Skin epidermis (tissue), 12 donors: ENCODE results near the gene INPP5J.
"Not testable (repeated sequence)": the region's sequence is repeated elsewhere in the genome, so short reads cannot be mapped to it uniquely, and the experiment has no call there.

Experiments
- H3K27ac ChIP-seq, 21 experiments: fragments of 200-600 bp; sonication (generic) in 11 of 21; one replicate each; pipeline ENCODE4 v1.5.0; 2020; ENCODE audit warnings: mild to moderate bottlenecking in 3 of 21, inconsistent platforms in 2 of 21, moderate library complexity in 2 of 21
- H3K4me3 ChIP-seq, 7 experiments: fragments of 200-600 bp; sonication (generic) in 2 of 7; one replicate each; pipeline ENCODE4 v1.5.0; 2020; ENCODE audit warnings: inconsistent platforms in 2 of 7, mild to moderate bottlenecking in 2 of 7, moderate library complexity in 1 of 7

INPP5J gene

GRCh38 chr22:31139866-31140716 is 17.3 kb downstream of the INPP5J start, which contains the start of gene PLA2G3:
Gene PLA2G3, minus strand, starts transcription at chr22:31140508. Its CDS starts 154 bp downstream, at chr22:31140354.
- H3K4me3 ChIP-seq, result peak within 1 kb of the TSS in 5 of 7 experiments; percentile 4 to 25 (median 13)
- H3K27ac ChIP-seq, result peak within 1 kb of the TSS in 13 of 21 experiments; percentile 2 to 78 (median 26)

- no peak overlapping the region for H3K4me3 ChIP-seq
These were observed 18.0 kb downstream of the INPP5J start for GRCh38 chr22:31140746-31141145.

GRCh38 chr22:31141551-31141950 is 18.8 kb downstream of the INPP5J start:
- H3K4me3 ChIP-seq, result no peak overlapping the region
- peak overlapping the region in 11 of 21 experiments; percentile 2 to 80 (median 50) for H3K27ac ChIP-seq

More at GRCh38 chr22:31140746-31141145, 18.0 kb downstream of the INPP5J start:
- H3K27ac ChIP-seq, result peak overlapping the region in 13 of 21 experiments; percentile 2 to 78 (median 26)

GRCh38 chr22:31142285-31142684 is 19.5 kb downstream of the INPP5J start:
- Histone ChIP-seq H3K4me3 (no peak overlapping the region), H3K27ac (peak overlapping the region in 16 of 21 experiments; percentile 12 to 80 (median 50))

- no peak overlapping the region for H3K4me3 ChIP-seq
- peak overlapping the region in 18 of 21 experiments; percentile 12 to 80 (median 49) for H3K27ac ChIP-seq
These were observed 20.3 kb downstream of the INPP5J start for GRCh38 chr22:31143038-31143437.

GRCh38 chr22:31143537-31143936 is 20.8 kb downstream of the INPP5J start:
- Histone ChIP-seq H3K4me3 (no peak overlapping the region), H3K27ac (peak overlapping the region in 11 of 21 experiments; percentile 10 to 78 (median 48))

GRCh38 chr22:31144223-31144622 is 21.5 kb downstream of the INPP5J start:
- Histone ChIP-seq H3K4me3 (no peak overlapping the region), H3K27ac (peak overlapping the region in 1 of 21 experiments; percentile 76)

- peak overlapping the region in 4 of 21 experiments; percentile 6 to 25 (median 9) for H3K27ac ChIP-seq
- no peak overlapping the region for H3K4me3 ChIP-seq
These were observed 25.7 kb downstream of the INPP5J start for GRCh38 chr22:31148488-31148887.

GRCh38 chr22:31148953-31149627 is 26.3 kb downstream of the INPP5J start:
- H3K27ac ChIP-seq, result peak overlapping the region in 3 of 21 experiments; percentile 6 to 25 (median 8)
- H3K4me3 ChIP-seq, result no peak overlapping the region

GRCh38 chr22:31150615-31151014 is 27.8 kb downstream of the INPP5J start:
- H3K27ac ChIP-seq, result no peak overlapping the region
- H3K4me3 ChIP-seq, result no peak overlapping the region

- Histone ChIP-seq H3K4me3 (no peak overlapping the region), H3K27ac (no peak overlapping the region)
These were observed 29.1 kb downstream of the INPP5J start for GRCh38 chr22:31151872-31152271.

- H3K27ac ChIP-seq, result no peak overlapping the region
These were observed 30.6 kb downstream of the INPP5J start for GRCh38 chr22:31153357-31153756.

GRCh38 chr22:31154975-31155374 is 32.2 kb downstream of the INPP5J start:
- no peak overlapping the region for H3K4me3 ChIP-seq
- peak overlapping the region in 2 of 21 experiments; percentile 12 to 31 for H3K27ac ChIP-seq

More at GRCh38 chr22:31153357-31153756, 30.6 kb downstream of the INPP5J start:
- no peak overlapping the region for H3K4me3 ChIP-seq

GRCh38 chr22:31155422-31155821 is 32.7 kb downstream of the INPP5J start:
- no peak overlapping the region for H3K4me3 ChIP-seq
- H3K27ac ChIP-seq, result peak overlapping the region in 1 of 21 experiments; percentile 12

GRCh38 chr22:31160328-31160978 is 37.7 kb downstream of the INPP5J start:
- peak overlapping the region; percentile 60 to 97 (median 92) for H3K27ac ChIP-seq
- H3K4me3 ChIP-seq, result peak overlapping the region; percentile 67 to 95 (median 83)

- Histone ChIP-seq H3K4me3 (peak overlapping the region in 3 of 7 experiments; percentile 67 to 95 (median 74)), H3K27ac (peak overlapping the region in 12 of 21 experiments; percentile 9 to 97 (median 92))
These were observed 38.6 kb downstream of the INPP5J start for GRCh38 chr22:31161386-31161785.

- Histone ChIP-seq H3K27ac (peak overlapping the region in 5 of 21 experiments; percentile 2 to 93 (median 34)), H3K4me3 (no peak overlapping the region)
These were observed 39.4 kb downstream of the INPP5J start for GRCh38 chr22:31162015-31162765.

- H3K27ac ChIP-seq, result peak overlapping the region in 1 of 21 experiments; percentile 6
- no peak overlapping the region for H3K4me3 ChIP-seq
These were observed 48.2 kb downstream of the INPP5J start for GRCh38 chr22:31170971-31171370.

GRCh38 chr22:31171734-31172133 is 49.0 kb downstream of the INPP5J start:
- not testable (repeated sequence) for H3K27ac ChIP-seq, H3K4me3 ChIP-seq
